Measurements from ENCODE around the gene CENPS.

DNA sequence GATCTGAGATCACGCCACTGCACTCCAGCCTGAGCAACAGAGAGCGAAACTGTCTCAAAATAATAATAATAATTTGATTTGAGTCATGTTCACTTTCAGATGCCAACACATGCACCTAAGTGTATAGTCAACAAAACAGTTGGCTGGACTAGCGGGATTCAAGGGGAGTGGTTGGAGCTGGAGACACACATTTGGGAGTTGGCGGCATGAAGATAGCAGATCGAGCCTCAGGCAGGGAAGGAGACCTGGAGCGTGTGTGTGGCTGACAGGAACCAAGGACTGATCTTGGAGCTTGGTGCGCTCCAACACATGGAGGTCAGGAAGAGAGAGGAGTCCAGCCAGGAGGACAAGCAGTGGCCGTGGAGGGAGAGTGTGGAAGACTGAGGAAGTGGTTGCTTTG lies 46.0 kb upstream of the CENPS start:
- TF ChIP-seq, protein P1, sequence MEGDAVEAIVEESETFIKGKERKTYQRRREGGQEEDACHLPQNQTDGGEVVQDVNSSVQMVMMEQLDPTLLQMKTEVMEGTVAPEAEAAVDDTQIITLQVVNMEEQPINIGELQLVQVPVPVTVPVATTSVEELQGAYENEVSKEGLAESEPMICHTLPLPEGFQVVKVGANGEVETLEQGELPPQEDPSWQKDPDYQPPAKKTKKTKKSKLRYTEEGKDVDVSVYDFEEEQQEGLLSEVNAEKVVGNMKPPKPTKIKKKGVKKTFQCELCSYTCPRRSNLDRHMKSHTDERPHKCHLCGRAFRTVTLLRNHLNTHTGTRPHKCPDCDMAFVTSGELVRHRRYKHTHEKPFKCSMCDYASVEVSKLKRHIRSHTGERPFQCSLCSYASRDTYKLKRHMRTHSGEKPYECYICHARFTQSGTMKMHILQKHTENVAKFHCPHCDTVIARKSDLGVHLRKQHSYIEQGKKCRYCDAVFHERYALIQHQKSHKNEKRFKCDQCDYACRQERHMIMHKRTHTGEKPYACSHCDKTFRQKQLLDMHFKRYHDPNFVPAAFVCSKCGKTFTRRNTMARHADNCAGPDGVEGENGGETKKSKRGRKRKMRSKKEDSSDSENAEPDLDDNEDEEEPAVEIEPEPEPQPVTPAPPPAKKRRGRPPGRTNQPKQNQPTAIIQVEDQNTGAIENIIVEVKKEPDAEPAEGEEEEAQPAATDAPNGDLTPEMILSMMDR (IDR thresholded peaks at IDR 0.05): no peak
- TF ChIP-seq EZH2 (IDR thresholded peaks at IDR 0.05): no peak

Measured in neural progenitor cell (in vitro differentiated cells).